ENCODE results near the gene RBP3. TPM values are rescaled to one million over a fixed set of nuclear protein-coding genes. Genes with fewer than 3 reads are reported as not detected.

RBP3 gene
- total RNA-seq, 1 experiment from 2014 or later: not detected

DNA sequence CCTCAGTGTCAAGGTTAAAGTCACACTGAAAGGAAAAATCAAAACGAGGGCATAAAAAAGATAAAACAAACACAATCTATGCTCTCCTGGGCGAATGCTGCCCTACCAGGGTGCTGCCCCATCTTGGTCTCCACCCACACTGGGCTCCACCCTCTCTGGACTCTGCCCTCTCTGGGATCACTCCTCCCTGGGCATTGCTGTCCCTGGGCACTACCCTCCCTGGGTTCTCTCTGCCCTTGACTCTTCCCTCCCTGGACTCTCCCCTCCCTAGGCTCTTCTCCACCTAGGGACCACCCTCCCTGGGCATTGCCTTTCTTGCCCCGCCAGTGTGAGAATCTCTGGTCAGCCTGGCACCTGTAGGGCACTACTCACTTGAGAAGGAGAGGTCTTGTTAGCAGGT lies 17.4 kb upstream of the RBP3 start:
- Mint-ChIP-seq H3K4me3 (ENCODE audit: unreplicated experiment) (no peak overlapping the region), H3K4me1 (ENCODE audit: low read depth, unreplicated experiment) (no peaks in the 10 kb centered on the region), H3K9me3 (ENCODE audit: unreplicated experiment) (no peaks in the 10 kb centered on the region), H3K27ac (ENCODE audit: unreplicated experiment) (no peak overlapping the region), H3K27me3 (ENCODE audit: insufficient read depth, unreplicated experiment) (peaks cover 11% of the 10 kb centered on the region), H3K36me3 (ENCODE audit: insufficient read depth, unreplicated experiment) (no peaks in the 10 kb centered on the region)
- Histone ChIP-seq H3K4me3 (ENCODE audit: low read depth, low read length) (no peak overlapping the region), H3K27me3 (replicated peaks; ENCODE audit: control insufficient read depth, insufficient read depth, low read length) (no peaks in the 10 kb centered on the region), H3K9me3 (no peaks in the 10 kb centered on the region), H3K36me3 (ENCODE audit: control insufficient read depth, insufficient read depth, low read length) (no peaks in the 10 kb centered on the region), H3K4me1 (no peaks in the 10 kb centered on the region)
- intact Hi-C loops (cut with micrococcal nuclease; ENCODE audit: unreplicated experiment): loop anchor here (1.0 kb wide), 1 partner anchor 20 kb away; no protein-coding TSS in a partner anchor
- ChIA-PET CTCF (no interaction called here), POLR2A (no interaction called here)
- no TSS peak for BruUV-seq (replicated peaks)
- peak in 1 of 2 experiments; percentile 36 for DNase-seq
- TF ChIP-seq, protein P1, sequence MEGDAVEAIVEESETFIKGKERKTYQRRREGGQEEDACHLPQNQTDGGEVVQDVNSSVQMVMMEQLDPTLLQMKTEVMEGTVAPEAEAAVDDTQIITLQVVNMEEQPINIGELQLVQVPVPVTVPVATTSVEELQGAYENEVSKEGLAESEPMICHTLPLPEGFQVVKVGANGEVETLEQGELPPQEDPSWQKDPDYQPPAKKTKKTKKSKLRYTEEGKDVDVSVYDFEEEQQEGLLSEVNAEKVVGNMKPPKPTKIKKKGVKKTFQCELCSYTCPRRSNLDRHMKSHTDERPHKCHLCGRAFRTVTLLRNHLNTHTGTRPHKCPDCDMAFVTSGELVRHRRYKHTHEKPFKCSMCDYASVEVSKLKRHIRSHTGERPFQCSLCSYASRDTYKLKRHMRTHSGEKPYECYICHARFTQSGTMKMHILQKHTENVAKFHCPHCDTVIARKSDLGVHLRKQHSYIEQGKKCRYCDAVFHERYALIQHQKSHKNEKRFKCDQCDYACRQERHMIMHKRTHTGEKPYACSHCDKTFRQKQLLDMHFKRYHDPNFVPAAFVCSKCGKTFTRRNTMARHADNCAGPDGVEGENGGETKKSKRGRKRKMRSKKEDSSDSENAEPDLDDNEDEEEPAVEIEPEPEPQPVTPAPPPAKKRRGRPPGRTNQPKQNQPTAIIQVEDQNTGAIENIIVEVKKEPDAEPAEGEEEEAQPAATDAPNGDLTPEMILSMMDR (IDR thresholded peaks at IDR 0.05; ENCODE audit: insufficient read depth in 1 of 2, low read depth in 1 of 2, low read length in 1 of 2, severe bottlenecking in 1 of 2, unreplicated experiment in 1 of 2): no peak

DNA sequence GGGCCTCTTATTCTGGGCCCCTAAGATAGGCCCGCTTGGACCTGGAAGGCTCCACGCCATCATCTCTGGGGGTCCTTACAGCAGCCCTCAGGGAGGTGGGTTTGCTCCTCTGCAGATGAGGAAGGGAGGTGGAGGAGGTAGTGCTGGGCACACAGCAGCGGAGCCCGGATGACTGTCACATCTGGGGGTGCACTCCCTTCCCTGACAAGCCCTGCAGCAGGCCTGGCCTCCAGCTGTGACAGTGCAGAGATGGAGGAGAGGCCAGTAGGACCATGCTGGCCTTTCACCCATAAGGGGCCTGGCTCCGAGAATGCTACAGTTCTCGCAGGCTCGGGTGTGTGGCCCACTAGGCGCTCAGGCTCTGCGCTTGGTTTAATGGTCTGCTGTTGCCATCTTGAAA lies 16.7 kb upstream of the RBP3 start:
- no peaks in the 10 kb centered on the region for H3K27me3 ChIP-seq (replicated peaks; ENCODE audit: control insufficient read depth, insufficient read depth, low read length)
- H3K4me3 ChIP-seq (ENCODE audit: low read depth, low read length): no peak overlapping the region
- ChIA-PET CTCF (interaction anchor here (1.9 kb wide), 1 partner anchor 9 kb away, joined by 6 read pairs; no protein-coding TSS in a partner anchor), POLR2A (no interaction called here)
- DNase-seq: peak in 1 of 2 experiments; percentile 30
- no TSS peak for BruUV-seq (replicated peaks)
- no peaks in the 10 kb centered on the region for H3K36me3 ChIP-seq (ENCODE audit: control insufficient read depth, insufficient read depth, low read length)
- intact Hi-C loops (cut with micrococcal nuclease; ENCODE audit: unreplicated experiment): no loop called here
- no peak overlapping the region for H3K4me3 Mint-ChIP-seq (ENCODE audit: unreplicated experiment)
- H3K9me3 Mint-ChIP-seq (ENCODE audit: unreplicated experiment): no peaks in the 10 kb centered on the region
- no peaks in the 10 kb centered on the region for H3K4me1 Mint-ChIP-seq (ENCODE audit: low read depth, unreplicated experiment)
- H3K36me3 Mint-ChIP-seq (ENCODE audit: insufficient read depth, unreplicated experiment): no peaks in the 10 kb centered on the region
- TF ChIP-seq, protein P1 (IDR thresholded peaks at IDR 0.05; ENCODE audit: insufficient read depth in 1 of 2, low read depth in 1 of 2, low read length in 1 of 2, severe bottlenecking in 1 of 2, unreplicated experiment in 1 of 2): no peak
- peaks cover 15% of the 10 kb centered on the region for H3K27me3 Mint-ChIP-seq (ENCODE audit: insufficient read depth, unreplicated experiment)
- H3K9me3 ChIP-seq: no peaks in the 10 kb centered on the region
- H3K27ac Mint-ChIP-seq (ENCODE audit: unreplicated experiment): no peak overlapping the region
- no peaks in the 10 kb centered on the region for H3K4me1 ChIP-seq

DNA sequence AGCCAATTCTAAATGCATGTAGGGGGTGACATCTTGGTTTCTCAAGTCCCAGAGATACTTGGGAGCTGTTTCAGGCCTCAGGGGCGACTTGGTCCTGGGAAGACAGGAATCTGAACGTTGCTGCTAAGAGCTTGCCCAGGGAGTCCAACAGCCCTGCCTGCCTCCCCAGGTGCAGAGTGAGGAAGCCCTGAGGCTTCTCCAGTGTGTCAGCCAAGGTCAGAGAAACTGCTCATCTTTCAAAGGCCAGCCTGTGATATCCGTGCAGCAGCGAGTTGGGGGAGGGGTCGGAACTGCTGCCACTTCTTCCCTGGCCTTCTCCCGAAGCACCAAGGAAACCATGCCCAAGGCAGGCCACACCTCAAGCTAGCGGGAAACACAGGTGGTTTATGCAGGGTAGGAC lies 16.2 kb upstream of the RBP3 start:
- no TSS peak for BruUV-seq (replicated peaks)
- H3K4me3 ChIP-seq (ENCODE audit: low read depth, low read length): no peak overlapping the region
- H3K4me1 ChIP-seq: no peaks in the 10 kb centered on the region
- CTCF ChIA-PET: interaction anchor here (1.3 to 1.9 kb wide), 2 partner anchors 9 to 284 kb away, joined by 5 to 6 read pairs; no protein-coding TSS in a partner anchor
- H3K27me3 Mint-ChIP-seq (ENCODE audit: insufficient read depth, unreplicated experiment): peaks cover 15% of the 10 kb centered on the region
- POLR2A ChIA-PET: no interaction called here
- no peaks in the 10 kb centered on the region for H3K27me3 ChIP-seq (replicated peaks; ENCODE audit: control insufficient read depth, insufficient read depth, low read length)
- H3K9me3 Mint-ChIP-seq (ENCODE audit: unreplicated experiment): no peaks in the 10 kb centered on the region
- peak in 1 of 2 experiments; percentile 47 for DNase-seq
- intact Hi-C loops (cut with micrococcal nuclease; ENCODE audit: unreplicated experiment): no loop called here
- no peak overlapping the region for H3K4me3 Mint-ChIP-seq (ENCODE audit: unreplicated experiment)
- H3K27ac Mint-ChIP-seq (ENCODE audit: unreplicated experiment): no peak overlapping the region
- H3K36me3 ChIP-seq (ENCODE audit: control insufficient read depth, insufficient read depth, low read length): no peaks in the 10 kb centered on the region
- no peaks in the 10 kb centered on the region for H3K9me3 ChIP-seq
- H3K4me1 Mint-ChIP-seq (ENCODE audit: low read depth, unreplicated experiment): no peaks in the 10 kb centered on the region
- no peaks in the 10 kb centered on the region for H3K36me3 Mint-ChIP-seq (ENCODE audit: insufficient read depth, unreplicated experiment)
- TF ChIP-seq, protein P1 (IDR thresholded peaks at IDR 0.05; ENCODE audit: insufficient read depth in 1 of 2, low read depth in 1 of 2, low read length in 1 of 2, severe bottlenecking in 1 of 2, unreplicated experiment in 1 of 2): no peak

All from Caco-2 (cell line).